ENCODE data around the gene MAGEF1.

Gene MAGEF1

GRCh38 chr3:184743248-184743647 lies 31.4 kb upstream of the MAGEF1 start:
- Histone ChIP-seq H3K4me3 (ENCODE audit: low read depth, low read length) (no peak overlapping the region), H3K36me3 (no peaks in the 10 kb centered on the region), H3K9me3 (no peaks in the 10 kb centered on the region), H3K4me1 (peaks cover 3% of the 10 kb centered on the region; the same call in 1 of the 2 replicates), H3K27me3 (no peaks in the 10 kb centered on the region)
- no peak for TF ChIP-seq CTCF (IDR thresholded peaks at IDR 0.05; ENCODE audit: low read depth, low read length)
- DNase-seq = no peak

- H3K4me3 ChIP-seq (ENCODE audit: low read depth, low read length) = no peak overlapping the region
- peak; percentile 46 for DNase-seq
- H3K9me3 ChIP-seq = no peaks in the 10 kb centered on the region
- peaks cover 3% of the 10 kb centered on the region; the same call in 1 of the 2 replicates for H3K4me1 ChIP-seq
- TF ChIP-seq CTCF (IDR thresholded peaks at IDR 0.05; ENCODE audit: low read depth, low read length) = no peak
- no peaks in the 10 kb centered on the region for H3K27me3 ChIP-seq
- no peaks in the 10 kb centered on the region for H3K36me3 ChIP-seq
Observed at GRCh38 chr3:184742676-184743135, 30.8 kb upstream of the MAGEF1 start.

GRCh38 chr3:184741798-184742675 lies 30.2 kb upstream of the MAGEF1 start:
- H3K4me3 ChIP-seq (ENCODE audit: low read depth, low read length) = no peak overlapping the region
- H3K36me3 ChIP-seq = no peaks in the 10 kb centered on the region
- TF ChIP-seq CTCF (IDR thresholded peaks at IDR 0.05; ENCODE audit: low read depth, low read length) = peak; percentile 20; the same call in 1 of the 2 replicates
- H3K27me3 ChIP-seq = no peaks in the 10 kb centered on the region
- DNase-seq = no peak
- H3K9me3 ChIP-seq = no peaks in the 10 kb centered on the region
- peaks cover 3% of the 10 kb centered on the region; the same call in 1 of the 2 replicates for H3K4me1 ChIP-seq

- no peak for TF ChIP-seq CTCF (IDR thresholded peaks at IDR 0.05; ENCODE audit: low read depth, low read length)
- H3K27me3 ChIP-seq = no peaks in the 10 kb centered on the region
- no peaks in the 10 kb centered on the region for H3K9me3 ChIP-seq
- peaks cover 3% of the 10 kb centered on the region; the same call in 1 of the 2 replicates for H3K4me1 ChIP-seq
- no peak overlapping the region for H3K4me3 ChIP-seq (ENCODE audit: low read depth, low read length)
- no peak for DNase-seq
- no peaks in the 10 kb centered on the region for H3K36me3 ChIP-seq
Observed at GRCh38 chr3:184741259-184741556, 29.3 kb upstream of the MAGEF1 start.

GRCh38 chr3:184740509-184741258 lies 28.8 kb upstream of the MAGEF1 start:
- Histone ChIP-seq H3K27me3 (no peaks in the 10 kb centered on the region), H3K4me1 (peaks cover 3% of the 10 kb centered on the region; the same call in 1 of the 2 replicates), H3K36me3 (no peaks in the 10 kb centered on the region), H3K9me3 (no peaks in the 10 kb centered on the region), H3K4me3 (ENCODE audit: low read depth, low read length) (no peak overlapping the region)
- no peak for TF ChIP-seq CTCF (IDR thresholded peaks at IDR 0.05; ENCODE audit: low read depth, low read length)
- no peak for DNase-seq
